PC-9 (cell line): ENCODE data around the gene PRR33. TPM values are rescaled to one million over a fixed set of nuclear protein-coding genes. Genes with fewer than 3 reads are reported as not detected.

ENCODE experiments used
- BruUV-seq: library from RNA; stranded (reverse); fragments of 400-500 nt; replicated peaks from 2 replicates; lab custom pipeline; 2021; lab: Mats Ljungman, UMichigan
- CTCF ChIA-PET: fragments of 300-600 bp; sonication (Branson Sonifier 250); formaldehyde crosslinking; loops from one replicate; lab custom pipeline; 2022; ENCODE audit warnings: antibody characterized with exemption; lab: Charles Lee
- POLR2A ChIA-PET: fragments of 300-600 bp; sonication (Branson Sonifier 250); formaldehyde crosslinking; loops from one replicate; lab custom pipeline; 2022; ENCODE audit warnings: antibody characterized with exemption; ENCODE audit not compliant: unreplicated experiment; lab: Charles Lee
- DNase-seq, 2 experiments: peaks; one replicate each; pipeline versions ENCODE4 v3.0.0 to v3.0.0-alpha.2; 2015 to 2022; ENCODE audit warnings: mixed read lengths in 1 of 2
- H2AFZ ChIP-seq: fragments of 200-600 bp; sonication (generic); 2 replicates; pipeline ENCODE4 v1.8.1; 2017; ENCODE audit warnings: antibody characterized with exemption
- H3F3A ChIP-seq: fragments of 200-600 bp; sonication (generic); 2 replicates; pipeline ENCODE4 v1.8.1; 2017; ENCODE audit warnings: antibody characterized with exemption, mild to moderate bottlenecking, low read depth; ENCODE audit not compliant: insufficient read depth
- H3K27ac ChIP-seq: fragments of 200-600 bp; sonication (generic); 2 replicates; pipeline ENCODE4 v1.6.1; 2016; ENCODE audit warnings: mixed run types
- H3K27me3 ChIP-seq: fragments of 200-600 bp; sonication (generic); 2 replicates; pipeline ENCODE4 v1.6.1; 2016; ENCODE audit warnings: low read depth, mixed run types; ENCODE audit not compliant: insufficient read depth
- H3K36me3 ChIP-seq: fragments of 200-600 bp; sonication (generic); 2 replicates; pipeline ENCODE4 v1.6.1; 2016; ENCODE audit warnings: low read depth, mixed run types
- H3K4me1 ChIP-seq: fragments of 200-600 bp; sonication (generic); replicated peaks from 2 replicates; pipeline ENCODE4 v1.6.1; 2016; ENCODE audit warnings: mixed run types; ENCODE audit not compliant: insufficient read depth
- H3K4me2 ChIP-seq: fragments of 200-600 bp; sonication (generic); 2 replicates; pipeline ENCODE4 v1.6.1; 2017; ENCODE audit warnings: mixed run types
- H3K4me3 ChIP-seq: fragments of 200-600 bp; sonication (generic); 2 replicates; pipeline ENCODE4 v1.6.1; 2016; ENCODE audit warnings: mixed run types
- H3K79me2 ChIP-seq: fragments of 200-600 bp; sonication (generic); 2 replicates; pipeline ENCODE4 v1.6.1; 2017; ENCODE audit warnings: low read depth, mixed run types
- H3K9me2 ChIP-seq: fragments of 200-600 bp; sonication (generic); 2 replicates; pipeline ENCODE4 v1.8.1; 2017; ENCODE audit warnings: mild to moderate bottlenecking; ENCODE audit not compliant: insufficient read depth
- H3K9me3 ChIP-seq: fragments of 200-600 bp; sonication (generic); 2 replicates; pipeline ENCODE4 v1.8.1; 2016; ENCODE audit warnings: low read depth; ENCODE audit not compliant: insufficient read depth
- H4K20me1 ChIP-seq: fragments of 200-600 bp; sonication (generic); 2 replicates; pipeline ENCODE4 v1.8.1; 2017; ENCODE audit not compliant: insufficient read depth
- CTCF ChIP-seq: fragments of 200-600 bp; sonication (generic); conservative IDR thresholded peaks from 2 replicates; pipeline ENCODE4 v1.6.1; 2017; ENCODE audit warnings: mixed run types, antibody characterized with exemption, mild to moderate bottlenecking, moderate library complexity
- EZH2 ChIP-seq: fragments of 200-600 bp; sonication (generic); IDR thresholded peaks from 2 replicates; pipeline ENCODE4 v1.8.0; 2017; ENCODE audit warnings: antibody characterized with exemption, low read depth
- intact Hi-C: fragments of 100-400 bp; cut with micrococcal nuclease; formaldehyde crosslinking; loops from one replicate; pipeline ENCODE4 v1.10.0; 2022; ENCODE audit not compliant: unreplicated experiment
- total RNA-seq: library from RNA; stranded (reverse); gene quantifications from 2 replicates; pipeline ENCODE4 v1.2.3, GENCODE V29; 2021

Gene PRR33
- total RNA-seq, 1 experiment from 2014 or later = not detected

- no peaks in the 10 kb centered on the region for H3K9me2 ChIP-seq
- TF ChIP-seq CTCF (no peak), EZH2 (no peak)
- intact Hi-C loops = loop anchor here (2.0 kb wide), 2 partner anchors 45 to 269 kb away; no protein-coding TSS in a partner anchor
- H3K4me3 ChIP-seq = no peak overlapping the region
- no peaks in the 10 kb centered on the region for H3K36me3 ChIP-seq
- no peaks in the 10 kb centered on the region for H4K20me1 ChIP-seq
- H2AFZ ChIP-seq = no peak overlapping the region
- no peak overlapping the region for H3K4me2 ChIP-seq
- CTCF ChIA-PET = interaction anchor here (0.5 to 1.7 kb wide), 5 partner anchors 97 to 287 kb away, joined by 3 to 8 read pairs (median 6); no protein-coding TSS in a partner anchor
- no peak for DNase-seq
- BruUV-seq = no TSS peak
- H3K79me2 ChIP-seq = no peaks in the 10 kb centered on the region
- peaks cover 15% of the 10 kb centered on the region; the same call in 1 of the 2 replicates for H3K27me3 ChIP-seq
- POLR2A ChIA-PET = interaction anchor here (0.6 kb wide), 1 partner anchor 269 kb away, joined by 3 read pairs; no protein-coding TSS in a partner anchor
- H3F3A ChIP-seq = no peaks in the 10 kb centered on the region
- no peaks in the 10 kb centered on the region for H3K9me3 ChIP-seq
- no peak overlapping the region for H3K27ac ChIP-seq
- H3K4me1 ChIP-seq = no peaks in the 10 kb centered on the region
Measured at GRCh38 chr11:1881442-1882264, 10.0 kb downstream of the PRR33 start.

DNA sequence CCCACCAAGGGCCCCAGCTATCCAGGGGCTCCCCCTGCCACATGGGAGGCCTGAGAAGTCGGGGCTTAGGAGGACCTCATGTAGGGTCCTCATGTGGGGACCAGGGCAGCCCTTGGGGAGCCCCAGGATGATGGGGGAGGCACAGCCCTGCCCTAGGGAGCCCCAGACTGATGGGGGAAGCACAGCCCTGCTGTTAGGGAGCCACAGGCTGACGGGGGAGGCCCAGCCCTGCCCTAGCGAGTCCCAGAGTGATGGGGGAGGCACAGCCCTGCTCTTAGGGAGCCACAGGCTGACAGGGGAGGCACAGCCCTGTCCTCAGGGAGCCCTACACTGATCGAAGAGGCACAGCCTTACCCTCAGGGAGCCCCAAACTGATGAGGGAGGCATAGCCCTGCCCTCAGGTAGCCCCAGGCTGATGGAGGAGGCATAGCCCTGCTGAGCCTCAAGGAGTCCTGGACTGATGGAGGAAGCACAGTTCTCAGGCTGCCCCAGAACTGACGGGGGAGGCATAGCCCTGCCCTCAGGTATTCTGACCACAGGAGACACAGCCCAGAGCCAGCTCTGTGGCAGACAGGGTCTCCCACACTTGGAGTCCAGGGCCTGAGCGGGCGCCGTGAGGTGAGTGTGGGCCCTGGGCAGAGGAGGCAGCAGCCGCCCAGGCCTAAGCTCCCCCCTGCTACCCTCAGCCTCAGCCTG lies 10.8 kb downstream of the PRR33 start:
- no TSS peak for BruUV-seq
- H3K36me3 ChIP-seq = no peaks in the 10 kb centered on the region
- H3K4me2 ChIP-seq = no peak overlapping the region
- no peaks in the 10 kb centered on the region for H3K4me1 ChIP-seq
- peaks cover 11% of the 10 kb centered on the region; the same call in 1 of the 2 replicates for H3K27me3 ChIP-seq
- no peaks in the 10 kb centered on the region for H3F3A ChIP-seq
- intact Hi-C loops = no loop called here
- DNase-seq = no peak
- H3K79me2 ChIP-seq = no peaks in the 10 kb centered on the region
- no peak for TF ChIP-seq EZH2
- no peak for TF ChIP-seq CTCF
- H3K4me3 ChIP-seq = no peak overlapping the region
- no peak overlapping the region for H3K27ac ChIP-seq
- no peaks in the 10 kb centered on the region for H3K9me3 ChIP-seq
- no peaks in the 10 kb centered on the region for H3K9me2 ChIP-seq
- H2AFZ ChIP-seq = no peak overlapping the region
- H4K20me1 ChIP-seq = no peaks in the 10 kb centered on the region
- POLR2A ChIA-PET = no interaction called here
- CTCF ChIA-PET = interaction anchor here (0.7 to 1.2 kb wide), 2 partner anchors 269 to 286 kb away, joined by 3 to 7 read pairs; no protein-coding TSS in a partner anchor

DNA sequence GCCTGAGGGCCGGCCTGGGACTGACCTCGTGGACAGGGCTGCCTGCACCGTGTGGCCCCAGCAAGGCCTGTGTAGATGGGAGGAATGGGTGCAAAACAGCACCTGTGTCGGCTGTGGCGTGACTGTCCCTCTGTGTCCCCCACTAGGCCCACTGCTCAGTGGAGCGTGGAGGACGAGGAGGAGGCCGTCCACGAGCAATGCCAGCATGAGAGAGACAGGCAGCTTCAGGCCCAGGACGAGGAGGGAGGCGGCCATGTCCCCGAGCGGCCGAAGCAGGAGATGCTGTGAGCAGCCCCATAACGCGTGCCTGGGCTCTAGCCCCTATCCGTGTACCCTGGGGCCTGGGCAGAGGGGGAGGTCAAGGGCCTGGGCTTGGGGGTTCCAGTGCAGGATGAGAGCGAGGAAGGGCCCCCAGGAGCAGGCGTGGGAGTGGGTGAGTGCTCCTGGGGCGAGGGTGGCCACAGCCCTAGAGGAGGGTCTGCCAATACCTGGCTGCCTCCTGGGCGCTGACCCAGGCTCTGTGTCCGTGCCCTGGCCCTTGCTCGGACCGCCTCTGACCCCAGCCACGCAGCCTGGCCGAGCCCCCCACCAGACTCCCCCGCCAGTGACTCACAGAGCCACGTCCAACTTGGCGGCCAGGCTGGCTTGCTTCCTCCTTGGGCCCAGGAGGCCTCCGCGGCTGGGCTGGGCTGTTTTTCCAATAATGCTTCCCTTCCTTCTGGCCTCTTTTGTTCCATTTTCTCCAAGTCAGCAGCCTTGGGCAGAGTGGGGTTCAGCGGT lies 11.6 kb downstream of the PRR33 start:
- no peak overlapping the region for H3K4me3 ChIP-seq
- TF ChIP-seq EZH2 (no peak), CTCF (no peak)
- peaks cover 5% of the 10 kb centered on the region; the same call in 1 of the 2 replicates for H3K27me3 ChIP-seq
- BruUV-seq = no TSS peak
- no peaks in the 10 kb centered on the region for H3K9me2 ChIP-seq
- H3K36me3 ChIP-seq = no peaks in the 10 kb centered on the region
- H3K79me2 ChIP-seq = no peaks in the 10 kb centered on the region
- no peaks in the 10 kb centered on the region for H3K9me3 ChIP-seq
- H3K27ac ChIP-seq = no peak overlapping the region
- no peaks in the 10 kb centered on the region for H3F3A ChIP-seq
- H2AFZ ChIP-seq = no peak overlapping the region
- H4K20me1 ChIP-seq = no peaks in the 10 kb centered on the region
- DNase-seq = no peak
- intact Hi-C loops = loop anchor here (5.0 kb wide), 1 partner anchor 188 kb away; no protein-coding TSS in a partner anchor
- ChIA-PET CTCF (no interaction called here), POLR2A (no interaction called here)
- H3K4me2 ChIP-seq = no peak overlapping the region
- H3K4me1 ChIP-seq = no peaks in the 10 kb centered on the region
